ENCODE results near the gene RASGRP1. TPM values are rescaled to one million over a fixed set of nuclear protein-coding genes. Genes with fewer than 3 reads are reported as not detected.

RASGRP1 gene
- total RNA-seq, 1 donor from 2014 or later = 3.5 TPM

DNA sequence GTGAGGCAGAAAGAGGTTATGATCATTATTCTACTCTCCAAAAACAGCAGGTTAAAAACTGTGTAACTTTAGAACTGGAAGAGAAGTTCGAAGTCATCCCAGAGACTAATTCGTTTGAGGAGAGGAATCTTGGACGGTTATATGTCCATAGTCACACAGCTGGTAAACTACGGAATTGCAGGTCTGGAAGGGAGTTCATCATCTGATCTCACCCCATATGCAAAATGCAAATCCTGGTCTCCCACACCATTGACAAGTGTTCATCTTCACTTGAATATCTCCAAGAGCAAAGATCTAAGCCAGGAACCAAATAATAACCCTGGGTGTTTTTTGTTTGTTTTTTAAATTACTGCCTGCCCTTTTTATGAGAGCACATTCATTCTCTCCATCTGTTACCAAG is 57.6 kb downstream of the RASGRP1 start:
- H3K4me3 ChIP-seq (ENCODE audit: low read depth, low read length) = no peak overlapping the region
- no peak for DNase-seq (ENCODE audit: low read depth)
- no peak for TF ChIP-seq CTCF (conservative IDR thresholded peaks at IDR 0.05; ENCODE audit: low read depth, low read length)

DNA sequence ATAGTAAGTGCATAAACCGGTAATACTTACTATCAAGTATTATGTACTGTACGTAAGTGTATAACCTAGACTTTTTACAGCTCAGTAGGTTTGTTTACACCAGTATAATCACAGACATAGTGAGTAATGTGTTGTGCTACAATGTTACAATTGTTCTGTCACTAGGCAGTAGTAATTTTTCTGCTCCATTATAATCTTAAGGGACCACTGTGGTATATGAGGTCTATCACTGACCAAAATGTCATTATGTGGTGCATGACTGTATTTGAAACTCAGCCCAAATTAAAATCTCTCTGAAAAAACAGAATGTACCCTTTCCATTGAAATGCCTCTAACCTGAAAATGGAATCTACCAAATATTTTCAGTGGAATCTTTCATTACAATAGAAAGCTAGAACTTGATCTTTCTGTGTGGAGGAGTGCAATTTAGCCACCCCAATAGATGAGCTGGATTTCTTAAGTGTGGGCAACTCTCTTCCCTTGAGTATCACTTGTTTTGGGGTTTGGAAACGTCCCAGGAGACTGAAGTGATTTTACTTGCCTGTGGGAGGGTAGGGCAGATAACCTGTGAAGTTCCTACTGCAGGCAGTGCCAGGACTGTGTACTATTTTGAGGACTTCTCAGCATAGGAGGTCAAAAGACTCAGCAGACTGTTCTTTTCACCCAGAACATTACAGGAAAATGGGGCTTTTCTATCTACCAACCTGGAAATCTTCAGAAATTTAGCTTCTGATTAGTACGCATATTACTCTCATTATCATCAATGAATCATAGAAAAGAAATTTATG is 59.7 kb downstream of the RASGRP1 start:
- no peak for TF ChIP-seq CTCF (conservative IDR thresholded peaks at IDR 0.05; ENCODE audit: low read depth, low read length)
- no peak for DNase-seq (ENCODE audit: low read depth)
- H3K4me3 ChIP-seq (ENCODE audit: low read depth, low read length) = no peak overlapping the region

DNA sequence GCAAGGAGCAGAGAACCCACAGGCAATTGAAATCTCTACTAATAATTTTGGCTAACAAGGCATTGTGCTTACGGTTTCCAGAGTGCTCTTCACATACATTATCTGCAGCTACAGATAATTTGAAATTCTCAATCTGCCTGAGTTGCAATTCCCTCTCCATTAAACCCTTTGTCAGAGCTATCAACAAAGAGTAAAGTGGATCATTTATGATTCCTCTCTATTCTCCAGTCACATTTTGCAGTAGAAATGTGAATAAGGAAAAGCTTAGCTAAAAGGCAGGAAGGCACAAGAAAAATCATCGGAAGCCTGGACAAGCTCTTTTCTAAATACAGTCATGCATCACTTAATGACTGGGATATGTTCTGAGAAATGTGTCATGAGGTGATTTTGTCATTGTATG is 61.1 kb downstream of the RASGRP1 start:
- no peak overlapping the region for H3K4me3 ChIP-seq (ENCODE audit: low read depth, low read length)
- no peak for DNase-seq (ENCODE audit: low read depth)
- no peak for TF ChIP-seq CTCF (conservative IDR thresholded peaks at IDR 0.05; ENCODE audit: low read depth, low read length)

GRCh38 chr15:38499651-38500050 is 65.0 kb downstream of the RASGRP1 start:
- no peak for TF ChIP-seq CTCF (conservative IDR thresholded peaks at IDR 0.05; ENCODE audit: low read depth, low read length)
- H3K4me3 ChIP-seq (ENCODE audit: low read depth, low read length) = no peak overlapping the region
- no peak for DNase-seq (ENCODE audit: low read depth)

GRCh38 chr15:38496151-38496550 is 68.5 kb downstream of the RASGRP1 start:
- TF ChIP-seq CTCF (conservative IDR thresholded peaks at IDR 0.05; ENCODE audit: low read depth, low read length) = peak; percentile 36
- no peak overlapping the region for H3K4me3 ChIP-seq (ENCODE audit: low read depth, low read length)
- DNase-seq (ENCODE audit: low read depth) = no peak

DNA sequence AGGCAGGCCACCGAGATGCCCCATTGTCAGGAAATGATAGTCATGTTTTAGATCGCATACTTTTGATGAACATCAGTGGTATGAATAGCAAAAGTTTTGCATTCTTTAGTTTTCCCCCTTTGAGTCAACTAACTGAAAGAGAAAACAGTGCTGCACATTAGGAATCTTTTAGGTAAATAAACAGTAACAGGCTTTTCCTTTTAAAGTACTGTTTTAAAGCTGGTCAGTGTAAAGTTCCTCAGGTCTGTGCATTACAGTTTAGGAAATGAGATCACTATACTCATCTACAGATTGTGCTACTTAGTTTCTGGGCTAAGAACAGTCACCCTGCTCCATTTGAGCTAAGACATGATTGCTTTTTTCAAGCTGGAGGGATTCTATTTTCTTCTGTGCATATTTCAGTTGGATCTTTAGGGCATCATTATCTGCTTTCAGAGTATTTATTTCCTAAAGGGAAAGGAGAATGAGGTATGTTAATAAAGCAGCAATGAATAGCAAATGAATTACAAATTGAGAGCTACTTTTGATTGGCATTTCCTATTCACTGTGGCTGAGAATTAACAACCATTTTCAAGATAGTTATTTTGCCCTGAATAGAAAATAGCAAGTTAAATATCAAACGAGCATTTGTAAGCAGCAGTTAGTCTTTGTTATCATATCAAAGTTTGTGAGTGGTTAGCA is 74.2 kb downstream of the RASGRP1 start:
- TF ChIP-seq CTCF (conservative IDR thresholded peaks at IDR 0.05; ENCODE audit: low read depth, low read length) = no peak
- no peak for DNase-seq (ENCODE audit: low read depth)
- H3K4me3 ChIP-seq (ENCODE audit: low read depth, low read length) = no peak overlapping the region

Measured in epithelial cell of proximal tubule (primary cell).